ENCODE data around the gene MPL. TPM values are rescaled to one million over a fixed set of nuclear protein-coding genes. Genes with fewer than 3 reads are reported as not detected.

MPL gene
- polyA plus RNA-seq, 1 of the 3 experiments (the other 2 are of a cell fraction), result not detected

GRCh38 chr1:43389326-43390313 lies 52.0 kb downstream of the MPL start, which contains the start of the genes MED8 and SZT2:
Gene MED8 (minus strand): TSS chr1:43389800. CDS start chr1:43389764, 36 bp downstream.
Gene SZT2 (plus strand): TSS chr1:43389899. CDS start chr1:43389969, 70 bp downstream.
- Histone ChIP-seq H3K27me3 (ENCODE audit: insufficient read depth) (no peaks in the 10 kb centered on the region), H4K20me1 (ENCODE audit: insufficient read depth) (no peaks in the 10 kb centered on the region), H3K9ac (peak within 1 kb of the TSS; percentile 84), H3K79me2 (ENCODE audit: insufficient read depth) (peaks cover 80% of the 10 kb centered on the region), H3K9me3 (no peaks in the 10 kb centered on the region), H3K4me2 (peak within 1 kb of the TSS; percentile 80), H3K36me3 (replicated peaks in 1 of 2; ENCODE audit: control insufficient read depth in 1 of 2, insufficient read depth in 2 of 2, low read length in 1 of 2) (peaks cover 33 to 34% of the 10 kb centered on the region in 2 experiments), H3F3A (replicated peaks; ENCODE audit: insufficient read depth) (no peaks in the 10 kb centered on the region), H2AFZ (ENCODE audit: low read depth) (peak within 1 kb of the TSS; percentile 89), H3K9me2 (no peaks in the 10 kb centered on the region), H3K27ac (ENCODE audit: low read depth in 2 of 2, low read length in 1 of 2) (peak within 1 kb of the TSS; percentile 72 to 79; a peak in 3 of 4 replicates), H3K4me1 (ENCODE audit: control insufficient read depth in 1 of 2, insufficient read depth in 2 of 2, low read depth in 1 of 2, low read length in 1 of 2) (peaks cover 15 to 19% of the 10 kb centered on the region in 2 experiments; a peak in 3 of 4 replicates), H3K4me3 (ENCODE audit: low read depth in 2 of 2, low read length in 1 of 2) (peak within 1 kb of the TSS; percentile 82 to 83)
- DNase-seq, result peak; percentile 97
- ChIA-PET POLR2A (interaction anchor here (0.6 to 2.0 kb wide), 7 partner anchors 13 to 261 kb away, joined by 3 to 4 read pairs (median 3); partner anchors contain the start of gene CDC20), CTCF (interaction anchor here (1.0 to 1.8 kb wide), 7 partner anchors 12 to 164 kb away, joined by 3 to 13 read pairs (median 4); no protein-coding TSS in a partner anchor)
- WGBS (ENCODE audit: low lambda C conversion rate), result under 1% methylated on average over 41 of the region's 65 CpGs
- peak; percentile 69; the same call in 1 of the 2 replicates for TF ChIP-seq SIN3A (IDR thresholded peaks at IDR 0.05; ENCODE audit: borderline replicate concordance, low read depth, low read length)
- no peak for TF ChIP-seq FOXM1 (IDR thresholded peaks at IDR 0.05; ENCODE audit: low read depth)
- peak; percentile 90 for TF ChIP-seq POLR2AphosphoS5 (IDR thresholded peaks at IDR 0.05; ENCODE audit: low read depth, low read length)
- peak; percentile 72 for TF ChIP-seq MXI1 (IDR thresholded peaks at IDR 0.05; ENCODE audit: low read depth, low read length)
- TF ChIP-seq, protein P1, sequence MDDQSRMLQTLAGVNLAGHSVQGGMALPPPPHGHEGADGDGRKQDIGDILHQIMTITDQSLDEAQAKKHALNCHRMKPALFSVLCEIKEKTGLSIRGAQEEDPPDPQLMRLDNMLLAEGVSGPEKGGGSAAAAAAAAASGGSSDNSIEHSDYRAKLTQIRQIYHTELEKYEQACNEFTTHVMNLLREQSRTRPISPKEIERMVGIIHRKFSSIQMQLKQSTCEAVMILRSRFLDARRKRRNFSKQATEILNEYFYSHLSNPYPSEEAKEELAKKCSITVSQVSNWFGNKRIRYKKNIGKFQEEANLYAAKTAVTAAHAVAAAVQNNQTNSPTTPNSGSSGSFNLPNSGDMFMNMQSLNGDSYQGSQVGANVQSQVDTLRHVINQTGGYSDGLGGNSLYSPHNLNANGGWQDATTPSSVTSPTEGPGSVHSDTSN (IDR thresholded peaks at IDR 0.05), result peak; percentile 72
- no peak for TF ChIP-seq JUND (IDR thresholded peaks at IDR 0.05)
- TF ChIP-seq YY1 (IDR thresholded peaks at IDR 0.05; ENCODE audit: low read depth), result peak; percentile 67
- no peak for TF ChIP-seq MEF2A (IDR thresholded peaks at IDR 0.05; ENCODE audit: borderline replicate concordance, low read depth)
- peak; percentile 94 for TF ChIP-seq CHD2 (IDR thresholded peaks at IDR 0.05; ENCODE audit: low read length, partially characterized antibody)
- TF ChIP-seq TAF1 (IDR thresholded peaks at IDR 0.05; ENCODE audit: borderline replicate concordance, low read depth, low read length), result 0 out of 2 replicates have a peak, but pooled peaks have one; percentile 29
- TF ChIP-seq TCF12 (IDR thresholded peaks at IDR 0.05), result peak; percentile 17; the same call in 1 of the 2 replicates
- TF ChIP-seq ZBTB33 (IDR thresholded peaks at IDR 0.05; ENCODE audit: borderline replicate concordance, low read depth), result 0 out of 2 replicates have a peak, but pooled peaks have one; percentile 32
- peak; percentile 99 for TF ChIP-seq GABPA (IDR thresholded peaks at IDR 0.05; ENCODE audit: low read depth)
- TF ChIP-seq ELF1 (IDR thresholded peaks at IDR 0.05), result peak; percentile 87
- no peak for TF ChIP-seq RCOR1 (IDR thresholded peaks at IDR 0.05; ENCODE audit: low read length)
- no peak for TF ChIP-seq GATA2 (CRISPR knock-in tag; IDR thresholded peaks at IDR 0.05)
- TF ChIP-seq SMC3 (IDR thresholded peaks at IDR 0.05; ENCODE audit: low read depth, low read length), result no peak
- TF ChIP-seq, protein P2, sequence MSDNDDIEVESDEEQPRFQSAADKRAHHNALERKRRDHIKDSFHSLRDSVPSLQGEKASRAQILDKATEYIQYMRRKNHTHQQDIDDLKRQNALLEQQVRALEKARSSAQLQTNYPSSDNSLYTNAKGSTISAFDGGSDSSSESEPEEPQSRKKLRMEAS (IDR thresholded peaks at IDR 0.05; ENCODE audit: low read depth), result peak; percentile 85

Data from SK-N-SH (cell line).